Fibroblast of lung (primary cell): ENCODE measurements around the gene CD151.

Experiments
- EZH2 ChIP-seq: IDR thresholded peaks from 2 replicates; pipeline ENCODE4 v1.5.1; 2012; ENCODE audit warnings: low read length, control low read depth, mild to moderate bottlenecking; ENCODE audit errors: missing control alignments
- TF ChIP-seq, protein P1 (sequence below), 2 donors: IDR thresholded peaks in 1 of 2; conservative IDR thresholded peaks in 1 of 2; 1 replicate in 1 of 2; 2 replicates in 1 of 2; pipeline ENCODE4 v1.5.1; 2011 to 2012; ENCODE audit warnings: low read length in 2 of 2, control low read depth in 1 of 2, inconsistent platforms in 1 of 2, low read depth in 1 of 2, mild to moderate bottlenecking in 1 of 2

DNA sequence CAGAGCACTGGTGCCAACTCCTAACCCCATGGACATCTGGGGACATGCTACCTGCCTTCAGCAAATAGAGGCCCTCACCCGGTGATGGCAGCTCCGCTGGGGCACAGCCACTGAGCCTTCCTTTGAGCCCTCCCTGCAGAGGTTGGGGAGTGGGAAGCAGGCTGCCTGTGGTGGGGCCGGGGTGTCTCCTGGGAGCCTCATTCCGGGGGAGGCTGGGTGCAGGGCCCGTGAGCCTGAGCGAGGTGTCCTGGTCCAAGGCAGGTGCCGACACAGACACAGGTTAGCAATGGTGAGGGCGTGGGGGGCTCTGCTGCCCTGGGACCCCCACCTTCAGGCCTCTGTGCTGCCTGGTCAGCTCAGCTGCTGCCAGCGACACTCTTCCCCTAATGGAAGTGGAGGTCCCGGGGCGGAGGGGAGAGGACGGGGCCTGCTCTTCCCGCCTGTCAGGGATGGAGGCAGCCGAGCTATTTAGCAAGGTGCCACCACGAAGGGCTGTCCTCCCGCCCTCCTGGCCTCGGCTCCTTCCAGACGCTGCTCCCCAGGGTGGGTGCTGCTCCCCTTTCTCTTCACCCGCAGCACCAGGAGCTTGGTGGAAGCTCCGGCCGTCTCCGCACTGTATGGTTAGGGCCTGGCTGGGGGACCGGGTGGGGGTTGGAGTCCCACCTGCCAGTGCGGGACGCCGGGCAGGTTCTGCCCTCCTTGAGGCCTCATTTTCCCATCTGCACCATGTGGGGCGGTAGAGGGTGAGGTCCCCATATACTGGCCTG, 21.1 kb downstream of the CD151 start:
- TF ChIP-seq, protein P1, sequence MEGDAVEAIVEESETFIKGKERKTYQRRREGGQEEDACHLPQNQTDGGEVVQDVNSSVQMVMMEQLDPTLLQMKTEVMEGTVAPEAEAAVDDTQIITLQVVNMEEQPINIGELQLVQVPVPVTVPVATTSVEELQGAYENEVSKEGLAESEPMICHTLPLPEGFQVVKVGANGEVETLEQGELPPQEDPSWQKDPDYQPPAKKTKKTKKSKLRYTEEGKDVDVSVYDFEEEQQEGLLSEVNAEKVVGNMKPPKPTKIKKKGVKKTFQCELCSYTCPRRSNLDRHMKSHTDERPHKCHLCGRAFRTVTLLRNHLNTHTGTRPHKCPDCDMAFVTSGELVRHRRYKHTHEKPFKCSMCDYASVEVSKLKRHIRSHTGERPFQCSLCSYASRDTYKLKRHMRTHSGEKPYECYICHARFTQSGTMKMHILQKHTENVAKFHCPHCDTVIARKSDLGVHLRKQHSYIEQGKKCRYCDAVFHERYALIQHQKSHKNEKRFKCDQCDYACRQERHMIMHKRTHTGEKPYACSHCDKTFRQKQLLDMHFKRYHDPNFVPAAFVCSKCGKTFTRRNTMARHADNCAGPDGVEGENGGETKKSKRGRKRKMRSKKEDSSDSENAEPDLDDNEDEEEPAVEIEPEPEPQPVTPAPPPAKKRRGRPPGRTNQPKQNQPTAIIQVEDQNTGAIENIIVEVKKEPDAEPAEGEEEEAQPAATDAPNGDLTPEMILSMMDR (conservative IDR thresholded peaks at IDR 0.05 in 1 of 2, IDR thresholded peaks at IDR 0.05 in 1 of 2; ENCODE audit: low read depth in 1 of 2, low read length in 2 of 2), result no peak
- no peak for TF ChIP-seq EZH2
